Measurements from ENCODE around the gene AUTS2.

The AUTS2 gene

DNA sequence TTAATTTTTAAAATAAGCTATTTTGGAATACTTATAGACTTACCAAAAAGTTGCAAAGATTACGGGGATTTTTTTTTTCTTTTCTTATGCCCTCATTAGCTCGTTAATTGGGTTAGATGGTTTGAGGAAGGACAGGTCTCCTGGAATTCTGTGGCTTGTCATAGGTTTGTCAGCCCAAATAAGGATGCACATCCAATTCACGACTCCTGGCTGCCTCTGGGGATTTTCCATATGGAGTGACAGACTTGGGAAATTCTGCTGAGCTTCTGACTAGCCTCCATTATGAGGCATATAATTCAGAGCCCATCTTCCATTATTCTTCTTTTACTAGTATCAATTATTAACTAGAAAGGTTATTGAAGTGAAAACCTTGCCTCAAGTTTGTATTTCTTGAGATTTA lies 102.1 kb downstream of the AUTS2 start:
- Mint-ChIP-seq H3K27me3 (ENCODE audit: low read depth) (no peaks in the 10 kb centered on the region), H3K27ac (no peak overlapping the region), H3K4me1 (ENCODE audit: low read depth) (peaks cover 2% of the 10 kb centered on the region), H3K4me3 (no peak overlapping the region), H3K9me3 (no peaks in the 10 kb centered on the region), H3K36me3 (ENCODE audit: low read depth) (no peaks in the 10 kb centered on the region)
- no peak for DNase-seq (ENCODE audit: low spot score)

DNA sequence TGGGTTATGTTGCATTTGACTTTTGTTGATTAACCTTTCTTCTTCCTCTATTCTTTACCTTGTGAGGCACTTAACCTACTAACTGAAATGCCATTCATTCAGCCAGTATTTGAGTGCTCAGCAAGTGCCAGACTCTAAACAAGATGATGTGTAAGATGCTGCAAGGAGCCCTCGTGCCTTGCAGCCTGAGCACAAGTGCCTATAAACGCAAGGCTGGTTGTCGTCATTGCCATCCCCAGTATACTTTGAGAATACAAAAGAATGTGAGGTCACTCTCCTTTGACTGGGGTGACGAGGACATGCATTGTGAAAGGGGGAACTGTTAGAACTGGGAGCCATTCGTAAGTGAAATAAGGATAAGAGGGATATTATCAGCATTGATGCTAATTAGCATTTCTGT lies 103.0 kb downstream of the AUTS2 start:
- Mint-ChIP-seq H3K27ac (no peak overlapping the region), H3K9me3 (no peaks in the 10 kb centered on the region), H3K4me3 (no peak overlapping the region), H3K36me3 (ENCODE audit: low read depth) (no peaks in the 10 kb centered on the region), H3K4me1 (ENCODE audit: low read depth) (no peaks in the 10 kb centered on the region), H3K27me3 (ENCODE audit: low read depth) (no peaks in the 10 kb centered on the region)
- no peak for DNase-seq (ENCODE audit: low spot score)

DNA sequence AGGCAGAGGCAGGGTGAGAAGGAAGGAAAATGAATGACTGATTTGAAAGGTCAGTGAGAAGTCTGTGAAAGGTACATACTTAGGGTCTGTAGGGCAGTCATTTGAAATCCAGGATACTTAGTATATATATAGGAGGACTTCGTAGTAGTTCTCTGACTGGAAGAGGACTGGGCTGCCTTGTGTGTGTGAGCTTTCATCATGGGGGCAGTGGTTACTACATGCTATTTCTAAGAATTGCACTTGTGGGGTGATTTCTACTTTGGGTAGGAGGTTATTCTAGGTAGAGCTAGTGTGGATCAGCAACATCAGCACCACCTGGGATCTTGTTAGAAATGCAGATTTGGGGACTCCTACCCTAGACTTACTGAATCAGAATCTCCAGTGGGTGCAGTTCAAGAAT lies 104.1 kb downstream of the AUTS2 start:
- H3K4me1 Mint-ChIP-seq (ENCODE audit: low read depth) = no peaks in the 10 kb centered on the region
- no peaks in the 10 kb centered on the region for H3K27me3 Mint-ChIP-seq (ENCODE audit: low read depth)
- no peak overlapping the region for H3K4me3 Mint-ChIP-seq
- DNase-seq (ENCODE audit: low spot score) = no peak
- no peaks in the 10 kb centered on the region for H3K36me3 Mint-ChIP-seq (ENCODE audit: low read depth)
- no peak overlapping the region for H3K27ac Mint-ChIP-seq
- H3K9me3 Mint-ChIP-seq = no peaks in the 10 kb centered on the region

GRCh38 chr7:69703099-69703498 lies 104.8 kb downstream of the AUTS2 start:
- no peak for DNase-seq (ENCODE audit: low spot score)
- no peaks in the 10 kb centered on the region for H3K9me3 Mint-ChIP-seq
- H3K4me1 Mint-ChIP-seq (ENCODE audit: low read depth) = no peaks in the 10 kb centered on the region
- H3K27me3 Mint-ChIP-seq (ENCODE audit: low read depth) = no peaks in the 10 kb centered on the region
- H3K27ac Mint-ChIP-seq = no peak overlapping the region
- H3K4me3 Mint-ChIP-seq = no peak overlapping the region
- no peaks in the 10 kb centered on the region for H3K36me3 Mint-ChIP-seq (ENCODE audit: low read depth)

DNA sequence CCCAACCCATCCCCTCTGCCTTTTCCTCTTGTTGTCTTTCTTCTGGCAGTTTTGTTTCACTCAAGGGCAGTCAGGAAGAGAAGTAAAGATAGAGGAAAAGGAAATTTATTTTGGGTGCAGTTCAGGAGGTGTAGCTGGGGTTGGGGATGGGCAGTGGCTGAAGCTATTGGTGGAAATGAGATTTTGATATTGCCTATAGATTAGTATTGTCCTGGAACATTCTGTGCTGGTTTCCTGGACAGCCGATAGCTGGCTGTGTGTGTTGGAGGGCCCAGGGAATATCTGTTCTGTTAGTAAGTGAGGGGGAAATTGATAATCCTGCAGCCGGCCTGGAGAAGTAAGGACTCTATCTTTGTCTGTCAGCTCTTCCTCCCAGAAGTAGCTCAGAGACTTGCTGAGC lies 107.8 kb downstream of the AUTS2 start:
- Mint-ChIP-seq H3K27me3 (ENCODE audit: low read depth) (no peaks in the 10 kb centered on the region), H3K4me1 (ENCODE audit: low read depth) (no peaks in the 10 kb centered on the region), H3K4me3 (no peak overlapping the region), H3K9me3 (no peaks in the 10 kb centered on the region), H3K36me3 (ENCODE audit: low read depth) (no peaks in the 10 kb centered on the region), H3K27ac (no peak overlapping the region)
- DNase-seq (ENCODE audit: low spot score) = no peak

- Mint-ChIP-seq H3K9me3 (no peaks in the 10 kb centered on the region), H3K27ac (no peak overlapping the region), H3K4me1 (ENCODE audit: low read depth) (no peaks in the 10 kb centered on the region), H3K36me3 (ENCODE audit: low read depth) (no peaks in the 10 kb centered on the region), H3K27me3 (ENCODE audit: low read depth) (no peaks in the 10 kb centered on the region), H3K4me3 (no peak overlapping the region)
- no peak for DNase-seq (ENCODE audit: low spot score)
Measured at GRCh38 chr7:69708857-69709256, 110.6 kb downstream of the AUTS2 start.

- no peaks in the 10 kb centered on the region for H3K4me1 Mint-ChIP-seq (ENCODE audit: low read depth)
- H3K9me3 Mint-ChIP-seq = no peaks in the 10 kb centered on the region
- no peaks in the 10 kb centered on the region for H3K36me3 Mint-ChIP-seq (ENCODE audit: low read depth)
- H3K27ac Mint-ChIP-seq = no peak overlapping the region
- H3K4me3 Mint-ChIP-seq = no peak overlapping the region
- no peaks in the 10 kb centered on the region for H3K27me3 Mint-ChIP-seq (ENCODE audit: low read depth)
- DNase-seq (ENCODE audit: low spot score) = no peak
Measured at GRCh38 chr7:69710768-69711438, 112.6 kb downstream of the AUTS2 start.

DNA sequence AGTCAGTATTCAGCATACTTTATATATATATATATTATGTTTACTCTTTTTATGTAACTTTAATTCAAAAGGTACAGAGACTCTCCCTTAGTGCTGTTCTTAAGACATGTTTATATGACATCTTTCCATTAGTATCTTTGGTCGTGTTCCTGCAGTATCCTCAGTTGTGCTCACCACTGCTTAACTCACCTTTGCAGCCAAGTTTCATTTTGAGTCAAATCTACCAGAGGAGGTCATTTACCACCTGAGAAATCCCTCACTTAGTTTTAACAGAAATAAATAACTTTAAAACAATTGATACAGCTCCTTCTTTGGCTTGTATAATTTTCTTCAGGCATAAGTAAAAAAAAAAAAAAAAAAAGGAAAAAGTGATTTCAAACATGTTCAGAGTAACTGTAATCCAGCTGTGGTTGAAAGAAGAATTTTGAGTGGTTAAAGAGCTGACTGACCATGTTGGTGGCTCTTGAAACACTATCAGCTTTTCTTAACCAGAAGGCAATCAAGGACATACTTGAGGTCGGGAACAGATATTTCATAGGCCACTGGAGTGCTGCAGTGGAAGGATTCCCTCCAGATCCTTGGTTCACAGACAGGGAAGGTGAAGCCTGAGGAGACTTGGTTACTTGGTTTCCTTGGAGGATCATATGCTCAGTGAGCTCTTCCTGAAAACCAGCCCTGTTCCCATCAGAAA lies 116.8 kb downstream of the AUTS2 start:
- H3K4me3 Mint-ChIP-seq = no peak overlapping the region
- no peak overlapping the region for H3K27ac Mint-ChIP-seq
- H3K4me1 Mint-ChIP-seq (ENCODE audit: low read depth) = no peaks in the 10 kb centered on the region
- H3K36me3 Mint-ChIP-seq (ENCODE audit: low read depth) = no peaks in the 10 kb centered on the region
- H3K9me3 Mint-ChIP-seq = no peaks in the 10 kb centered on the region
- DNase-seq (ENCODE audit: low spot score) = no peak
- H3K27me3 Mint-ChIP-seq (ENCODE audit: low read depth) = peaks cover 3% of the 10 kb centered on the region

- no peaks in the 10 kb centered on the region for H3K9me3 Mint-ChIP-seq
- no peaks in the 10 kb centered on the region for H3K36me3 Mint-ChIP-seq (ENCODE audit: low read depth)
- no peaks in the 10 kb centered on the region for H3K4me1 Mint-ChIP-seq (ENCODE audit: low read depth)
- no peak overlapping the region for H3K4me3 Mint-ChIP-seq
- DNase-seq (ENCODE audit: low spot score) = no peak
- peaks cover 3% of the 10 kb centered on the region for H3K27me3 Mint-ChIP-seq (ENCODE audit: low read depth)
- H3K27ac Mint-ChIP-seq = no peak overlapping the region
Measured at GRCh38 chr7:69717221-69717620, 118.9 kb downstream of the AUTS2 start.

GRCh38 chr7:69719717-69720116 lies 121.4 kb downstream of the AUTS2 start:
- no peak overlapping the region for H3K4me3 Mint-ChIP-seq
- H3K27me3 Mint-ChIP-seq (ENCODE audit: low read depth) = peaks cover 3% of the 10 kb centered on the region
- DNase-seq (ENCODE audit: low spot score) = no peak
- no peak overlapping the region for H3K27ac Mint-ChIP-seq
- H3K9me3 Mint-ChIP-seq = no peaks in the 10 kb centered on the region
- H3K4me1 Mint-ChIP-seq (ENCODE audit: low read depth) = no peaks in the 10 kb centered on the region
- no peaks in the 10 kb centered on the region for H3K36me3 Mint-ChIP-seq (ENCODE audit: low read depth)

DNA sequence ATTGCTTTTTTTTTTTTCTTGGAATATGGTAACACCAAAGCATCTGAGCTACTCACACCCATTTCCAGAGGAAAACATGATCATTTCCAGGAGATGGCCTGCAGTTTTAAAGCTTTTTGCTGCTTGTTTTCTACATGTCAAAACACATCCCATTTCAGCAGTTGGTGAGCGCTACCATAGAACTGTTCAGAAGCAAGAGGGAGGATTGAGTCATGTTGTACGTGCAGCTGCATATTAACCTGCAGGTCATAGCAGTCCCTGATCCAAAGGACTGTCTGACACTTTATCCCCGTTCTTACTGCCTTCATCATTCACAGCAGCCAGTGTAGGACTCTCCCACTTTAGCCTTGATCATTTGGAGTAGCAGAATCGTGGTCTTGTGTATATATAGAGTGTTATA lies 124.6 kb downstream of the AUTS2 start:
- no peak overlapping the region for H3K4me3 Mint-ChIP-seq
- H3K27ac Mint-ChIP-seq = no peak overlapping the region
- no peaks in the 10 kb centered on the region for H3K36me3 Mint-ChIP-seq (ENCODE audit: low read depth)
- peaks cover under 1% of the 10 kb centered on the region for H3K27me3 Mint-ChIP-seq (ENCODE audit: low read depth)
- H3K4me1 Mint-ChIP-seq (ENCODE audit: low read depth) = no peaks in the 10 kb centered on the region
- no peaks in the 10 kb centered on the region for H3K9me3 Mint-ChIP-seq
- DNase-seq (ENCODE audit: low spot score) = no peak

DNA sequence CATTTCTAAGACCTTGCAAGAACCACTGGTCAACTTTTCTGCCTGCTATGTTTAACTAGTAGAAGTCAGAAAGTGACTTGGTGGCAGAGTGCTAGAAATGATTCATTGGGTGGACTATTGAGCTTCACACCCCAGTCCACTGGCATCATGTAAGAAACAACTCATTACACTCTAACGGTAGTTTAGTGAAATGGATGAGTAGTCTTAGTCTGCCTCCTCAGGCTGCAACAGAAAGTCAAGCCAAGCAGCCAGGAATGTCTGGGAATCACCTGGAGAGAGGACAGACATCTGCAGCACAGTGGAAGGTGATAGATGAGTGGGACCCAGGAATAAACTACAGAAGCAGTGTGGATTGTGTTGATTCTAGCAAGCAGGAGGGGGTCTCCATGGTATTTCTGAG lies 125.4 kb downstream of the AUTS2 start:
- Mint-ChIP-seq H3K36me3 (ENCODE audit: low read depth) (no peaks in the 10 kb centered on the region), H3K27ac (no peak overlapping the region), H3K4me3 (no peak overlapping the region), H3K27me3 (ENCODE audit: low read depth) (peaks cover 2% of the 10 kb centered on the region), H3K4me1 (ENCODE audit: low read depth) (no peaks in the 10 kb centered on the region), H3K9me3 (no peaks in the 10 kb centered on the region)
- no peak for DNase-seq (ENCODE audit: low spot score)

DNA sequence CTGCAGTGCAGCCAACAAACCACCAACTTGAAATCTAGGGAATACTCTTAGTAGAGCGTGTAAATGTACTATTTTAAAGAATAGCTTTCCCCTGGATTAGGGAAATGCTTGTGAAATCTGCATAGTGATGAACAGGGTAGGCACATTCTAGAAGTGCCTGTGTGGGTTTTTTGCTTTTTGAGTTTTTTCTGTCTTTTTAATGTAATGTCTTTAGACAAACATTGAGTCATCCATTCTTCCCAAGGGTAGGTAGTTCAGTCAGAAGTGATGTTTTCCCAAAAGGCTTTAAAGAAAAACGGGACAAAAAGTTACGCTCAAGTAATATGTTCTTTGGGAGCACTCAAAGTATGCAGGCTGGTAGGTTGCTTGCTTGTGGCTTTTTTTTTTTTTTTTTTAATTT lies 130.0 kb downstream of the AUTS2 start:
- no peaks in the 10 kb centered on the region for H3K4me1 Mint-ChIP-seq (ENCODE audit: low read depth)
- H3K36me3 Mint-ChIP-seq (ENCODE audit: low read depth) = no peaks in the 10 kb centered on the region
- DNase-seq (ENCODE audit: low spot score) = no peak
- no peaks in the 10 kb centered on the region for H3K9me3 Mint-ChIP-seq
- no peak overlapping the region for H3K4me3 Mint-ChIP-seq
- peaks cover 2% of the 10 kb centered on the region for H3K27me3 Mint-ChIP-seq (ENCODE audit: low read depth)
- no peak overlapping the region for H3K27ac Mint-ChIP-seq

GRCh38 chr7:69732203-69732602 lies 133.9 kb downstream of the AUTS2 start:
- H3K27ac Mint-ChIP-seq = no peak overlapping the region
- DNase-seq (ENCODE audit: low spot score) = no peak
- H3K36me3 Mint-ChIP-seq (ENCODE audit: low read depth) = no peaks in the 10 kb centered on the region

DNA sequence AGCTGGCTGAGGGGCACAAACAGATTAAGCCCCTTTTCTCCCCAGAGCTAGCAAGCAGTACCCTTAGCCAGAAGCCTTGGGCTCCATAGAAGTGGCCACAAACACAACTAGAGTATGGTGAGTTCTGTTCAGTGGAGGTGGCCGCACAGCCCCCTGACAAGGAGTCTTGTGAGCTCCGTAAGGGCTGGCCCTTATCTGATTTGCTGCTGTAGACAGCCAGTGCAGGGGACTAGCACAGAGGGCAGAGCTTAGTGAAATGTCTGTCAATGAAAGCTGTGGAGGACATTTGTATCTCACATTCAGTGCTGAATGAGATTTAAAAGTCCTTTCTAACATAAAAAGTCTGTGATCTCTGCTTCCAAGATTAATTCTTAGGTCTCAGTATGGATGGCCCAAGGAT lies 137.3 kb downstream of the AUTS2 start:
- H3K36me3 Mint-ChIP-seq (ENCODE audit: low read depth) = no peaks in the 10 kb centered on the region
- H3K4me3 Mint-ChIP-seq = no peak overlapping the region
- no peaks in the 10 kb centered on the region for H3K9me3 Mint-ChIP-seq
- H3K4me1 Mint-ChIP-seq (ENCODE audit: low read depth) = peaks cover 3% of the 10 kb centered on the region
- H3K27ac Mint-ChIP-seq = no peak overlapping the region
- DNase-seq (ENCODE audit: low spot score) = no peak
- H3K27me3 Mint-ChIP-seq (ENCODE audit: low read depth) = peaks cover 2% of the 10 kb centered on the region

More at GRCh38 chr7:69732203-69732602, 133.9 kb downstream of the AUTS2 start:
- Mint-ChIP-seq H3K4me3 (no peak overlapping the region), H3K27me3 (ENCODE audit: low read depth) (peaks cover 3% of the 10 kb centered on the region), H3K9me3 (no peaks in the 10 kb centered on the region), H3K4me1 (ENCODE audit: low read depth) (no peaks in the 10 kb centered on the region)

Measured in T-helper 2 cell treated with Interferon-gamma antibody and Interleukin-4, amounts not matched to agents 5 μg/mL and 100 μg/mL, for 36 hours (primary cell).